Measurements from ENCODE around the gene DDIT3. TPM values are rescaled to one million over a fixed set of nuclear protein-coding genes. Genes with fewer than 3 reads are reported as not detected.

The DDIT3 gene
- total RNA-seq, 1 experiment from 2014 or later = 3.4 TPM

GRCh38 chr12:57476162-57476992, 43.9 kb downstream of the DDIT3 start:
- Mint-ChIP-seq H3K9me3 (no peaks in the 10 kb centered on the region), H3K4me3 (peak overlapping the region; percentile 77), H3K27ac (no peak overlapping the region), H3K4me1 (peaks cover 35% of the 10 kb centered on the region), H3K36me3 (no peaks in the 10 kb centered on the region), H3K27me3 (ENCODE audit: low read depth) (peaks cover 99% of the 10 kb centered on the region)
- ChIA-PET CTCF (interaction anchor here (0.6 to 5.0 kb wide), 18 partner anchors 10 to 389 kb away, joined by 3 to 88 read pairs (median 5); partner anchors contain the start of genes GLI1 and SHMT2), POLR2A (interaction anchor here (0.6 to 1.7 kb wide), 2 partner anchors 11 to 18 kb away, joined by 6 to 8 read pairs; no protein-coding TSS in a partner anchor)
- peak; percentile 68 for DNase-seq (ENCODE audit: low spot score)
- ATAC-seq = peak; percentile 44
- TF ChIP-seq ZNF396 (CRISPR knock-in tag; IDR thresholded peaks at IDR 0.05; ENCODE audit: borderline replicate concordance) = no peak
- TF ChIP-seq AR (CRISPR knock-in tag; IDR thresholded peaks at IDR 0.05) = no peak
- TF ChIP-seq ZBTB43 (CRISPR knock-in tag; IDR thresholded peaks at IDR 0.05) = no peak
- TF ChIP-seq CREB1 (CRISPR knock-in tag; IDR thresholded peaks at IDR 0.05) = no peak
- no peak for TF ChIP-seq SMAD4 (CRISPR knock-in tag; IDR thresholded peaks at IDR 0.05)
- TF ChIP-seq TCF7 (CRISPR knock-in tag; IDR thresholded peaks at IDR 0.05; ENCODE audit: low read depth) = no peak
- no peak for TF ChIP-seq PREB (CRISPR knock-in tag; IDR thresholded peaks at IDR 0.05; ENCODE audit: borderline replicate concordance)
- no peak for TF ChIP-seq NR1H2 (CRISPR knock-in tag; IDR thresholded peaks at IDR 0.05)
- TF ChIP-seq ZNF317 (CRISPR knock-in tag; IDR thresholded peaks at IDR 0.05; ENCODE audit: borderline replicate concordance, low read depth) = no peak
- TF ChIP-seq ZBTB21 (CRISPR knock-in tag; IDR thresholded peaks at IDR 0.05; ENCODE audit: borderline replicate concordance) = 0 out of 2 replicates have a peak, but pooled peaks have one; percentile 17
- no peak for TF ChIP-seq NFYB (CRISPR knock-in tag; conservative IDR thresholded peaks at IDR 0.05; ENCODE audit: low read depth)
- TF ChIP-seq, protein P1, sequence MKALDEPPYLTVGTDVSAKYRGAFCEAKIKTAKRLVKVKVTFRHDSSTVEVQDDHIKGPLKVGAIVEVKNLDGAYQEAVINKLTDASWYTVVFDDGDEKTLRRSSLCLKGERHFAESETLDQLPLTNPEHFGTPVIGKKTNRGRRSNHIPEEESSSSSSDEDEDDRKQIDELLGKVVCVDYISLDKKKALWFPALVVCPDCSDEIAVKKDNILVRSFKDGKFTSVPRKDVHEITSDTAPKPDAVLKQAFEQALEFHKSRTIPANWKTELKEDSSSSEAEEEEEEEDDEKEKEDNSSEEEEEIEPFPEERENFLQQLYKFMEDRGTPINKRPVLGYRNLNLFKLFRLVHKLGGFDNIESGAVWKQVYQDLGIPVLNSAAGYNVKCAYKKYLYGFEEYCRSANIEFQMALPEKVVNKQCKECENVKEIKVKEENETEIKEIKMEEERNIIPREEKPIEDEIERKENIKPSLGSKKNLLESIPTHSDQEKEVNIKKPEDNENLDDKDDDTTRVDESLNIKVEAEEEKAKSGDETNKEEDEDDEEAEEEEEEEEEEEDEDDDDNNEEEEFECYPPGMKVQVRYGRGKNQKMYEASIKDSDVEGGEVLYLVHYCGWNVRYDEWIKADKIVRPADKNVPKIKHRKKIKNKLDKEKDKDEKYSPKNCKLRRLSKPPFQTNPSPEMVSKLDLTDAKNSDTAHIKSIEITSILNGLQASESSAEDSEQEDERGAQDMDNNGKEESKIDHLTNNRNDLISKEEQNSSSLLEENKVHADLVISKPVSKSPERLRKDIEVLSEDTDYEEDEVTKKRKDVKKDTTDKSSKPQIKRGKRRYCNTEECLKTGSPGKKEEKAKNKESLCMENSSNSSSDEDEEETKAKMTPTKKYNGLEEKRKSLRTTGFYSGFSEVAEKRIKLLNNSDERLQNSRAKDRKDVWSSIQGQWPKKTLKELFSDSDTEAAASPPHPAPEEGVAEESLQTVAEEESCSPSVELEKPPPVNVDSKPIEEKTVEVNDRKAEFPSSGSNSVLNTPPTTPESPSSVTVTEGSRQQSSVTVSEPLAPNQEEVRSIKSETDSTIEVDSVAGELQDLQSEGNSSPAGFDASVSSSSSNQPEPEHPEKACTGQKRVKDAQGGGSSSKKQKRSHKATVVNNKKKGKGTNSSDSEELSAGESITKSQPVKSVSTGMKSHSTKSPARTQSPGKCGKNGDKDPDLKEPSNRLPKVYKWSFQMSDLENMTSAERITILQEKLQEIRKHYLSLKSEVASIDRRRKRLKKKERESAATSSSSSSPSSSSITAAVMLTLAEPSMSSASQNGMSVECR (CRISPR knock-in tag; IDR thresholded peaks at IDR 0.05; ENCODE audit: borderline replicate concordance) = no peak
- no peak for TF ChIP-seq ZNF219 (CRISPR knock-in tag; IDR thresholded peaks at IDR 0.05; ENCODE audit: borderline replicate concordance)
- no peak for TF ChIP-seq RORB (CRISPR knock-in tag; IDR thresholded peaks at IDR 0.05)
- TF ChIP-seq GABPB1 (CRISPR knock-in tag; IDR thresholded peaks at IDR 0.05) = no peak
- no peak for TF ChIP-seq ATF6 (CRISPR knock-in tag; IDR thresholded peaks at IDR 0.05)
- TF ChIP-seq CREM (CRISPR knock-in tag; IDR thresholded peaks at IDR 0.05) = no peak
- peak; percentile 63 for TF ChIP-seq CTCF (IDR thresholded peaks at IDR 0.05)
- no peak; the same call in 1 of the 2 replicates for TF ChIP-seq ETV6 (CRISPR knock-in tag; IDR thresholded peaks at IDR 0.05)
- TF ChIP-seq GRHL2 (CRISPR knock-in tag; IDR thresholded peaks at IDR 0.05; ENCODE audit: insufficient replicate concordance, severe bottlenecking) = no peak
- TF ChIP-seq CBFB (CRISPR knock-in tag; IDR thresholded peaks at IDR 0.05; ENCODE audit: low read depth) = no peak

Measured in WTC11 (cell line).